ENCODE data around the gene HS6ST2.

GRCh38 chrX:132741689-132742088, 216.7 kb downstream of the HS6ST2 start:
- TF ChIP-seq SP1 (IDR thresholded peaks at IDR 0.05; ENCODE audit: low read depth, low read length), result no peak
- no peak for TF ChIP-seq TBL1XR1 (IDR thresholded peaks at IDR 0.05; ENCODE audit: low read depth, low read length)
- TF ChIP-seq DPF2 (IDR thresholded peaks at IDR 0.05), result no peak

All from GM12878 (cell line).